Esophagus (tissue), 2 donors: ENCODE results near the gene GAL3ST2. TPM values are rescaled to one million over a fixed set of nuclear protein-coding genes. Genes with fewer than 3 reads are reported as not detected.
"Not testable (repeated sequence)": the region's sequence is repeated elsewhere in the genome, so short reads cannot be mapped to it uniquely, and the experiment has no call there.

Experiments used
- H3K27ac ChIP-seq, 2 donors: one replicate each; pipeline ENCODE4 v1.5.1; 2013; ENCODE audit warnings: low read depth in 2 of 2, mild to moderate bottlenecking in 2 of 2, inconsistent platforms in 1 of 2, low read length in 1 of 2, moderate library complexity in 1 of 2
- H3K27me3 ChIP-seq, 2 donors: one replicate each; pipeline ENCODE4 v1.6.1; 2013; ENCODE audit warnings: low read length in 2 of 2, control low read depth in 1 of 2, mild to moderate bottlenecking in 1 of 2; ENCODE audit not compliant: insufficient read depth in 2 of 2, control insufficient read depth in 1 of 2
- H3K36me3 ChIP-seq, 2 donors: one replicate each; pipeline ENCODE4 v1.6.1; 2013; ENCODE audit warnings: low read length in 1 of 2; ENCODE audit not compliant: control insufficient read depth in 2 of 2, insufficient read depth in 2 of 2
- H3K4me1 ChIP-seq, 2 donors: one replicate each; pipeline ENCODE4 v1.6.1; 2013; ENCODE audit warnings: low read length in 1 of 2; ENCODE audit not compliant: control insufficient read depth in 2 of 2, insufficient read depth in 2 of 2
- H3K4me3 ChIP-seq, 2 donors: one replicate each; pipeline ENCODE4 v1.5.1; 2013; ENCODE audit warnings: low read length in 2 of 2, mild to moderate bottlenecking in 2 of 2, low read depth in 1 of 2, moderate library complexity in 1 of 2
- H3K9me3 ChIP-seq, 2 donors: one replicate each; pipeline ENCODE4 v1.6.1; 2013; ENCODE audit warnings: mild to moderate bottlenecking in 2 of 2, low read depth in 1 of 2, low read length in 1 of 2, moderate library complexity in 1 of 2; ENCODE audit not compliant: control insufficient read depth in 2 of 2, insufficient read depth in 1 of 2
- WGBS, 2 donors: extraction: QIAGEN DNeasy Blood & Tissue Kit; methylation state at CpG; one replicate each; pipeline ENCODE4 v1.1.7; 2013; 5-methylcytosine and 5-hydroxymethylcytosine counted together
- polyA plus RNA-seq, 2 donors: library from polyadenylated mRNA; stranded (reverse); fragments of 200-250 nt; gene quantifications; one replicate each; pipeline ENCODE4 v1.2.3, GENCODE V29; 2013
- donor health status: healthy with polysubstance abuse.
- donor health status: Bipolar disorder and iron deficiency.

Gene GAL3ST2
- polyA plus RNA-seq, 2 donors = 0.02 to 0.10 TPM

- no peaks in the 10 kb centered on the region for H3K4me1 ChIP-seq
- H3K9me3 ChIP-seq = no peaks in the 10 kb centered on the region
- WGBS, 2 donors = 95 to 97% methylated on average over 17 of the region's 17 CpGs
- peaks cover 3 to 34% of the 10 kb centered on the region in 2 donors for H3K36me3 ChIP-seq
- no peak overlapping the region for H3K27ac ChIP-seq
- H3K4me3 ChIP-seq = no peak overlapping the region
- H3K27me3 ChIP-seq = no peaks in the 10 kb centered on the region
These were observed 23.1 kb upstream of the GAL3ST2 start for GRCh38 chr2:241753493-241753892.

- Histone ChIP-seq H3K4me1 (no peaks in the 10 kb centered on the region), H3K27me3 (no peaks in the 10 kb centered on the region), H3K9me3 (no peaks in the 10 kb centered on the region), H3K27ac (no peak overlapping the region), H3K36me3 (peaks cover 3 to 31% of the 10 kb centered on the region in 2 donors), H3K4me3 (no peak overlapping the region)
- 94 to 96% methylated on average over 20 of the region's 20 CpGs for WGBS, 2 donors
These were observed 22.6 kb upstream of the GAL3ST2 start for GRCh38 chr2:241754042-241754441.

- no peak overlapping the region for H3K4me3 ChIP-seq
- H3K27me3 ChIP-seq = no peaks in the 10 kb centered on the region
- peaks cover 3 to 22% of the 10 kb centered on the region in 2 donors for H3K36me3 ChIP-seq
- peaks cover 0 to under 1% of the 10 kb centered on the region in 2 donors for H3K9me3 ChIP-seq
- no peaks in the 10 kb centered on the region for H3K4me1 ChIP-seq
- H3K27ac ChIP-seq = no peak overlapping the region
- 91 to 96% methylated on average over 16 to 18 of the region's 18 CpGs for WGBS, 2 donors
These were observed 21.5 kb upstream of the GAL3ST2 start for GRCh38 chr2:241755166-241755565.

- Histone ChIP-seq H3K27me3 (no peaks in the 10 kb centered on the region), H3K4me3 (no peak overlapping the region), H3K36me3 (peaks cover 3 to 25% of the 10 kb centered on the region in 2 donors), H3K27ac (no peak overlapping the region), H3K9me3 (peaks cover 0 to 3% of the 10 kb centered on the region in 2 donors), H3K4me1 (no peaks in the 10 kb centered on the region)
- 93 to 95% methylated on average over 27 of the region's 27 CpGs for WGBS, 2 donors
These were observed 20.8 kb upstream of the GAL3ST2 start for GRCh38 chr2:241755777-241756176.

- 82 to 83% methylated on average over 20 of the region's 20 CpGs for WGBS, 2 donors
- Histone ChIP-seq H3K27me3 (no peaks in the 10 kb centered on the region), H3K27ac (no peak overlapping the region), H3K9me3 (peaks cover 0 to 3% of the 10 kb centered on the region in 2 donors), H3K36me3 (peaks cover 3 to 22% of the 10 kb centered on the region in 2 donors), H3K4me3 (no peak overlapping the region), H3K4me1 (no peaks in the 10 kb centered on the region)
These were observed 17.4 kb upstream of the GAL3ST2 start for GRCh38 chr2:241759067-241759807.

GRCh38 chr2:241759893-241760292, 16.7 kb upstream of the GAL3ST2 start:
- H3K9me3 ChIP-seq, H3K4me3 ChIP-seq, H3K27ac ChIP-seq, H3K27me3 ChIP-seq, H3K4me1 ChIP-seq: not testable (repeated sequence)
- WGBS, 2 donors = 93 to 95% methylated on average over 9 to 11 of the region's 16 CpGs
- peaks cover 2 to 22% of the 10 kb centered on the region in 2 donors for H3K36me3 ChIP-seq

- H3K27me3 ChIP-seq = no peaks in the 10 kb centered on the region
- WGBS, 2 donors = 92 to 95% methylated on average over 17 of the region's 17 CpGs
- no peak overlapping the region for H3K27ac ChIP-seq
- H3K36me3 ChIP-seq = peaks cover 0 to 20% of the 10 kb centered on the region in 2 donors
- H3K9me3 ChIP-seq = peaks cover 0 to 3% of the 10 kb centered on the region in 2 donors
- H3K4me3 ChIP-seq = no peak overlapping the region
- H3K4me1 ChIP-seq = no peaks in the 10 kb centered on the region
These were observed 16.3 kb upstream of the GAL3ST2 start for GRCh38 chr2:241760301-241760771.

- peaks cover 0 to 10% of the 10 kb centered on the region in 2 donors for H3K36me3 ChIP-seq
- H3K9me3 ChIP-seq = peaks cover 0 to 3% of the 10 kb centered on the region in 2 donors
- no peak overlapping the region for H3K4me3 ChIP-seq
- 67 to 72% methylated on average over 18 of the region's 18 CpGs for WGBS, 2 donors
- no peaks in the 10 kb centered on the region for H3K4me1 ChIP-seq
- H3K27ac ChIP-seq = peak overlapping the region in 1 of 2 donors; percentile 14
- no peaks in the 10 kb centered on the region for H3K27me3 ChIP-seq
These were observed 14.2 kb upstream of the GAL3ST2 start for GRCh38 chr2:241762321-241762932.

GRCh38 chr2:241762933-241763369, 13.7 kb upstream of the GAL3ST2 start:
- 70 to 78% methylated on average over 13 of the region's 13 CpGs for WGBS, 2 donors
- peaks cover 0 to 3% of the 10 kb centered on the region in 2 donors for H3K9me3 ChIP-seq
- no peak overlapping the region for H3K4me3 ChIP-seq
- no peak overlapping the region for H3K27ac ChIP-seq
- peaks cover 0 to 13% of the 10 kb centered on the region in 2 donors for H3K36me3 ChIP-seq
- no peaks in the 10 kb centered on the region for H3K27me3 ChIP-seq
- H3K4me1 ChIP-seq = no peaks in the 10 kb centered on the region
